Measurements from ENCODE around the gene IRS2. TPM values are rescaled to one million over a fixed set of nuclear protein-coding genes. Genes with fewer than 3 reads are reported as not detected.

Gene IRS2
- polyA plus RNA-seq, 1 experiment, result 1.5 TPM

GRCh38 chr13:109821103-109821502 lies 34.7 kb upstream of the IRS2 start:
- no peaks in the 10 kb centered on the region for H3K27me3 ChIP-seq (ENCODE audit: control insufficient read depth, insufficient read depth, low read length)
- no peaks in the 10 kb centered on the region for H3K9me3 ChIP-seq (ENCODE audit: control insufficient read depth, insufficient read depth, low read length)
- TF ChIP-seq, protein P1, sequence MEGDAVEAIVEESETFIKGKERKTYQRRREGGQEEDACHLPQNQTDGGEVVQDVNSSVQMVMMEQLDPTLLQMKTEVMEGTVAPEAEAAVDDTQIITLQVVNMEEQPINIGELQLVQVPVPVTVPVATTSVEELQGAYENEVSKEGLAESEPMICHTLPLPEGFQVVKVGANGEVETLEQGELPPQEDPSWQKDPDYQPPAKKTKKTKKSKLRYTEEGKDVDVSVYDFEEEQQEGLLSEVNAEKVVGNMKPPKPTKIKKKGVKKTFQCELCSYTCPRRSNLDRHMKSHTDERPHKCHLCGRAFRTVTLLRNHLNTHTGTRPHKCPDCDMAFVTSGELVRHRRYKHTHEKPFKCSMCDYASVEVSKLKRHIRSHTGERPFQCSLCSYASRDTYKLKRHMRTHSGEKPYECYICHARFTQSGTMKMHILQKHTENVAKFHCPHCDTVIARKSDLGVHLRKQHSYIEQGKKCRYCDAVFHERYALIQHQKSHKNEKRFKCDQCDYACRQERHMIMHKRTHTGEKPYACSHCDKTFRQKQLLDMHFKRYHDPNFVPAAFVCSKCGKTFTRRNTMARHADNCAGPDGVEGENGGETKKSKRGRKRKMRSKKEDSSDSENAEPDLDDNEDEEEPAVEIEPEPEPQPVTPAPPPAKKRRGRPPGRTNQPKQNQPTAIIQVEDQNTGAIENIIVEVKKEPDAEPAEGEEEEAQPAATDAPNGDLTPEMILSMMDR (IDR thresholded peaks at IDR 0.05; ENCODE audit: low read depth, low read length), result no peak
- no peak for DNase-seq (ENCODE audit: low read depth, low spot score)
- H3K4me3 ChIP-seq (ENCODE audit: low read depth, low read length), result no peak overlapping the region
- H3K27ac ChIP-seq (ENCODE audit: low read depth, low read length), result no peak overlapping the region
- ChIA-PET CTCF (no interaction called here), POLR2A (no interaction called here)

DNA sequence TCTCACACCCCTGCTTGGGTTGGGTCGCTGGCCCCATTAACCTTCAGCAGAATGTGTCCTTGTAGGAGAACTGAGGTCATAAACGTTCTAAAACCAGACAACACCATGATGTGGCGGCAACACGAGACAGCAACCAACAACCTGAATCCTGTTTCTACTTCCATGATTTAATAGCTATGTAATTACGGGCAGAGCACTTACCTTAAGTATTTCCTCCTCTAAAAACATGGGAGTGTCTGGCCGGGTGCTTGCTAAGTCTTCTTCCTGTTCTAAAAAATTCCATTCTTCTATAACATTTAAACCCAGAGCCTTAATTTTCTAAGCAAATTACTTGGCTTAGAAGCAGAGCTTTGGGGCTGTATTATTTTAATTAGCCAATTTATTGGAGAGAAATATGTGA lies 33.5 kb upstream of the IRS2 start:
- ChIA-PET POLR2A (no interaction called here), CTCF (no interaction called here)
- Histone ChIP-seq H3K27me3 (ENCODE audit: control insufficient read depth, insufficient read depth, low read length) (peaks cover 4% of the 10 kb centered on the region), H3K9me3 (ENCODE audit: control insufficient read depth, insufficient read depth, low read length) (no peaks in the 10 kb centered on the region), H3K27ac (ENCODE audit: low read depth, low read length) (no peak overlapping the region), H3K4me3 (ENCODE audit: low read depth, low read length) (no peak overlapping the region)
- no peak for DNase-seq (ENCODE audit: low read depth, low spot score)
- TF ChIP-seq, protein P1 (IDR thresholded peaks at IDR 0.05; ENCODE audit: low read depth, low read length), result no peak

- ChIA-PET CTCF (no interaction called here), POLR2A (interaction anchor here (0.6 kb wide), 1 partner anchor 11 kb away, joined by 3 read pairs; no protein-coding TSS in a partner anchor)
- TF ChIP-seq, protein P1 (IDR thresholded peaks at IDR 0.05; ENCODE audit: low read depth, low read length), result no peak
- no peak for DNase-seq (ENCODE audit: low read depth, low spot score)
- no peaks in the 10 kb centered on the region for H3K9me3 ChIP-seq (ENCODE audit: control insufficient read depth, insufficient read depth, low read length)
- H3K27me3 ChIP-seq (ENCODE audit: control insufficient read depth, insufficient read depth, low read length), result peaks cover 4% of the 10 kb centered on the region
- no peak overlapping the region for H3K27ac ChIP-seq (ENCODE audit: low read depth, low read length)
- H3K4me3 ChIP-seq (ENCODE audit: low read depth, low read length), result no peak overlapping the region
These were observed 32.5 kb upstream of the IRS2 start for GRCh38 chr13:109818886-109819285.

DNA sequence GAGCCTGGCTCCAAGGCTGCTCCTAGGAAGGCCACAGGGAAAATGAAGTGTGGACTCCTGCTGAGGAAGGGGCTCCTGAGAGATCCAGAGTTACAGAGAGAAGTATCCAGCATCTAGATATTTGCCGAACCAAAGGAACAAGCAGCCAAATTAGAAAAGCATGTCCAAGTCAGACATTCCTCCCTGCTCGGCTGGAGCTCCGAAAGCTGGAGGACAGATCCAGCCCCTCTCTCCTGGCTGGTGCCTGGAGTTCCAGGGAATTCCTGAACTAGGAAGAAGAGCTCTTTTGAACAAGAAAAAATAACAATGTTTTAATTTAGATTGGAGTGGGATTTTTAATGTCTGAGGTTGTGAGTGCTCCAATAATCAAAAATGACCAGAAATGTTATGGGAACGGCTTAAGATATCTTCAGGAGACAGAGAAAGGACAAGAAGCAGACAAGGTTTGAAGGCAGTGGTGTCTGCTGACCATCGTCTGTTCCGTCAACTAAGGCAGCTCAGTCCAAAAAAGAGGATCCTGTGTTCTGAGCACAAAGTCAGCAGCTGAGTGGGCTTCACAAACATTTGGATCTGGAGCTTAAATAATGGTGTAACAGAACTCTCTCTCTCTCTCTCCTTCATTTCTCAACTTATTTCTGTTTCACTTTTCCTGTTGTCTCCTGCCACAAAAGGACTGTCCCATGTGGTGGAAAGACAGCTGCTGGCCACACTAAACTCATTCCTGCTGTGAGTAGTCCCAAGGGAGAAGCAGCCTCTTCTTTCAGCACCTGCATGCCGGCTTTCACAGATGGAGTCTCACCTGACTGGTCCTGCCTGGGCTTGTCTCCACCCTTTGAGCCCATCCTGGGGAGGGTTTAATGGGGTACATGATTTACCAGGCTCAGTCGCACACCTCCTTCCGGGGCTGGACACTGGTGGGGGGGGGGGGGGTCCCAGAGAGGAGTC lies 31.5 kb upstream of the IRS2 start:
- Histone ChIP-seq H3K4me3 (ENCODE audit: low read depth, low read length) (no peak overlapping the region), H3K9me3 (ENCODE audit: control insufficient read depth, insufficient read depth, low read length) (no peaks in the 10 kb centered on the region), H3K27me3 (ENCODE audit: control insufficient read depth, insufficient read depth, low read length) (peaks cover 4% of the 10 kb centered on the region), H3K27ac (ENCODE audit: low read depth, low read length) (no peak overlapping the region)
- TF ChIP-seq, protein P1 (IDR thresholded peaks at IDR 0.05; ENCODE audit: low read depth, low read length), result no peak
- DNase-seq (ENCODE audit: low read depth, low spot score), result no peak
- ChIA-PET CTCF (no interaction called here), POLR2A (interaction anchor here (1.0 kb wide), 1 partner anchor 92 kb away, joined by 3 read pairs; no protein-coding TSS in a partner anchor)

- ChIA-PET POLR2A (interaction anchor here (0.6 to 1.0 kb wide), 2 partner anchors 93 to 234 kb away, joined by 3 to 4 read pairs; no protein-coding TSS in a partner anchor), CTCF (no interaction called here)
- DNase-seq (ENCODE audit: low read depth, low spot score), result no peak
- H3K9me3 ChIP-seq (ENCODE audit: control insufficient read depth, insufficient read depth, low read length), result no peaks in the 10 kb centered on the region
- TF ChIP-seq, protein P1 (IDR thresholded peaks at IDR 0.05; ENCODE audit: low read depth, low read length), result no peak
- peaks cover 4% of the 10 kb centered on the region for H3K27me3 ChIP-seq (ENCODE audit: control insufficient read depth, insufficient read depth, low read length)
- H3K27ac ChIP-seq (ENCODE audit: low read depth, low read length), result no peak overlapping the region
- no peak overlapping the region for H3K4me3 ChIP-seq (ENCODE audit: low read depth, low read length)
These were observed 30.4 kb upstream of the IRS2 start for GRCh38 chr13:109816808-109817203.

Measured in AG04450 (cell line).